Anterior cingulate cortex (tissue), 58 donors: ENCODE measurements around the gene CORO2B.
"Not testable (repeated sequence)": the region's sequence is repeated elsewhere in the genome, so short reads cannot be mapped to it uniquely, and the experiment has no call there.

Source experiments
- DNase-seq, 58 donors: peaks; one replicate each; lab custom pipeline; 2025; lab: John Stamatoyannopoulos, UW

The CORO2B gene

DNA sequence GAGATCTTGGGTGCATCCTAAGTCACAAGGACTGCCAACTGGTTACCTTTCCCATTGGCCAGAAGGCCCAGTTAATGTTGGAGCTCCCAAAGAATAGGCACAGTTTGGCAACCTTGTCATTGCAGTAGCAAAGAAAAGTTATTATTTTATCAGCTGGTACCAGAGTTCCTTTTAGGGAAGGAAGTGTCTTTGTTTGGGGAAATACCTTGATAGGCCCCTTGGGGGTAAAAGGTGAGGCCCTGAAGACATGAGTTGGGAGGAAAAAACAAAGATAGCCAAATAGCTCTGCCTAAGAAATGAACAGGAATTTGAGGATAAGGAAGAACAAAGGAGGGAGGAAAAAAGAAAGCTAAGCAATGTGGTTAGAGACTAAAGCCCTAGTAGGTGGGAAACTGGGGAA is 156.1 kb downstream of the CORO2B start:
- no peak for DNase-seq

- no peak for DNase-seq
These were observed 156.8 kb downstream of the CORO2B start for GRCh38 chr15:68735610-68736009.

- peak in 19 of 58 donors; percentile 4 to 63 (median 34) for DNase-seq
These were observed 160.7 kb downstream of the CORO2B start for GRCh38 chr15:68739390-68740080.

DNA sequence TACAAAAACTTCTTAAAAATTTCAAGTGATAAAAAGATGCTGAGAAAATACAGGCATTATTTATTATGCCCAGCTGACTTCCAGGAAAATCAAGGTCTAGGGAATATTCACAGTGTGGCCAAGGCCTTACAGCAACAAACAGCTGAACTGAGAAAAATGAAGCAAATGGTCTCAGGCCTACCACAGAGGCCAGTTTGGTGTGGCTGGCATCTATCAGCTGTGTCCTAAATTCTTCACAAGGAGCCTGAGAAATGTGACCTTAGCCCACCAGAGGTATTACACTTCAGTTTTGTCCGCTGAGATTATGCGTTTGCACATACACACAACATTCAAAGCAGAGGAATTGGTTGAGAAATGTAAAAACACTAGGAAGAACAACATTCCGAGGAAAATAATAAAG is 164.5 kb downstream of the CORO2B start:
- no peak for DNase-seq

GRCh38 chr15:68749365-68749764 is 170.6 kb downstream of the CORO2B start:
- no peak for DNase-seq

- DNase-seq: no peak
These were observed 171.0 kb downstream of the CORO2B start for GRCh38 chr15:68749793-68750192.

DNA sequence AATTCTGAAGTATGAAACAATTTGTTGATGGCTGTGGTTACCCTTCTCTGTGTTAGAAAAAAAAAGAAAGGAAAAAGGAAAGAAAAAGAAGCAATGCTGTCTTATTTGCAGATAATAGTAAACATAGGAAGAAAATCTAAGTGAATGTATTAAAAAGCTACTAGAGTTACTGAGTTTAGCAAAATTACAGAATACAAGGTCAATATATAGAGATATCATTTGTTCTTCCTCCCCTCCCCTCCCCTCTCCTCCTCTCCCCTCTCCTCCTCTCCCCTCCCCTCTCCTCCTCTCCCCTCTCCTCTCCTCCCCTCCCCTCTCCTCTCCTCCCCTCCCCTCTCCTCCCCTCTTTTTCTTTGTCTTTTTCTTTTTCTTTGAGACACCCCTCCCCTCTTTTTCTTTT is 172.8 kb downstream of the CORO2B start:
- DNase-seq: no peak

DNA sequence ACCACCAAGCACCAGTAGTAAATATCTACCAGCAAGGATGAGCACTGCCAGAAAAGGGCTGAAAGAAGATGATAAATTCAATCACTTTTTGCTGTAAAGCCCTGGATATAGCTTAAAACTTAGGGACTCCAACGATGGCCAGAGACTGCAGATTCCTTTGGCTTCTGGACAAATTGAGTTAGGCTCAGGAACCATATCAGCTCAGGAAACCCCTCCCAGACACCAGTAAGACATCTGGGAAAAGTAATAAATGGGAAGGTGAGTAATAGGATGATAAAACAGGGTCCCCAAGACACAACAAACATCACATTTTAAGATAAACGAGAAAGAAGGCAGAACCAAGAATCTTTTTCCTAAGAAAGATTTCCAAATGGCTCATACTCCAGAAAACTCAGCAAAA is 176.9 kb downstream of the CORO2B start:
- no peak for DNase-seq

- DNase-seq: not testable (repeated sequence)
These were observed 181.3 kb downstream of the CORO2B start for GRCh38 chr15:68759982-68760579.

- DNase-seq: no peak
These were observed 184.3 kb downstream of the CORO2B start for GRCh38 chr15:68763063-68763462.

DNA sequence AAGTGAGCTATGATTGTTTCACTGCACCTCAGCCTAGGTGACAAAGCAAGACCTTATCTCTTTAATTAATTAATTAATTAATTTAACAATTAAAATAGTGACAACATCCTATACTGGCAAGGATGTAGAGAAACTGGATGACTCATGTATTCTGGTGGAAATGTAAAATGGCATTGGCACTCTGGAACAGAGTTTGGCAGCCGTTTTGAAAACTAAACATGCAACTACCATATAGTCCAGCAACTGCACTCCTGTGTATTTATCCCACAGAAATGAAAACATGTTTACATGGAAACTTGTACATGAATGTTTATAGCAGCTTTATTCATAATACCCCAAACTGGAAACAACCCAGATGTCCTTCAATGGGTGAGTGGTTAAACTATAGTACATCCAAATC is 185.3 kb downstream of the CORO2B start:
- DNase-seq: no peak

DNA sequence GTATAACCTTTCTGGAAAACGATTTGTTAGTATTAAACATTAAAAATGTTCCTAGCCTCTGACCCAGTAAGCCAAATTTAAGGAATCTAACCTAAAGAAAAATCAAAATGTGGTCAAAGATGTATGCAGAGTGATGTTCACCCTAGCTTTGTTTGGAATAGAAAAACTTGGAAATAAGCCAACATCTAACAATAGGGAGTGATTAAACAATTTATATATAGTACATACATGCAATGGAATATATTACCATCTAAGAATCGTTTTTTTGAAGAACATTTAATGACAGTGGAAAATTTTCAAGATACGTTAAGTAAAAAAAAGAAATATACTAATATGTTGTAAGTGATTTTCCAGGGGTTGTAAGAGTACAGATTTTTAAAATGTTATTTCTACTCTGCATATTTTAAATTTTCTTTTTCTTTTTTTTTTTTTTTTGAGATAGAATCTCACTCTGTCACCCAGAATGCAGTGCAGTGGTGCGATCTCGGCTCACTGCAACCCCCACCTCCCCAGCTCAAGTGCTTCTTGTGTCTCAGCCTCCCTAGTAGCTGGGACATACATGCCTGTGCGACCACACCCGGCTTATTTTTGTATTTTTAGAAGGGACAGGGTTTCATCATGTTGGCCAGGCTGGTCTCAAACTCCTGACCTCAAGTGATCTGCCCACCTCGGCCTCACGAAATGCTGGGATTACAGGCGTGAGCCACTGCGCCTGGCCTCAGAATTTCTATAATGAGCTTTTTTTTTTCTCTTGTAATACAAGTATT is 187.0 kb downstream of the CORO2B start:
- no peak for DNase-seq

DNA sequence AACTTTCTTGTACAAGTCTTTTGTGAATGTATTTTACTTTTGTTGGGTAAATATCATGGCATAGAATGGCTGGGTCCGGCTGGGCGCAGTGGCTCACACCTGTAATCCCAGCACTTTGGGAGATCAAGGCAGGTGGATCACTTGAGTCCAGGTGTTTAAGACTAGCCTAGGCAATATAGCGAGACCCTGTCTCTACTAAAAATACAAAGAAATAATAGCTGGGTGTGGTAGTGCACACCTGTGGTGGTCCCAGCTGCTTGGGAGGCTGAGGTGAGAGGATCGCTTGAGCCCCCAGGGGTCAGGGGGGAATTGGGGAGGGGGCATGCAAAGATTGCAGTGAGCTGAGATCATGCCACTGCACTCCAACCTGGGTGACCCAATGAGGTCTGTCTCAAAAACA is 189.0 kb downstream of the CORO2B start:
- DNase-seq: no peak

- no peak for DNase-seq
These were observed 189.5 kb downstream of the CORO2B start for GRCh38 chr15:68768321-68768720.

- DNase-seq: no peak
These were observed 190.9 kb downstream of the CORO2B start for GRCh38 chr15:68769702-68770101.

- DNase-seq: no peak
These were observed 191.4 kb downstream of the CORO2B start for GRCh38 chr15:68770216-68770615.

DNA sequence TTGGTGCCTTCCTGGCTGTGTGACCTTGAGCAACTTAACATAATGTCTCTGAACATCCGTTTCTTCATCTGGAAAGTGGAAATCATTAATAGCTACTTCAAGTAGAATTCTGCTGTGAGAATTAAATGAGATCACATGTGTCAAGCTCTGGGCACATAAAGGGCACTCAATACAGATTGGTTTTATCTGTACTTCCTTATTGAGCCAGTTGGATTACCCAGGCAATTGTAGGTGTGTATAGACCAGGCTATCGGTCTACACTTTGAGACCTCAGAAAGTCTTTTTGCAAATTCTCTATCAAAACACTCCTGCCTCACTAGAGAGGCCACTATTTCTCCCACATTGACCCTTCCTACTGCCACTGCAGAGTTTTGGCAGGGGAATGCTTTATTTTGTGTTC is 194.2 kb downstream of the CORO2B start:
- no peak for DNase-seq

- no peak for DNase-seq
These were observed 195.3 kb downstream of the CORO2B start for GRCh38 chr15:68774120-68774519.

DNA sequence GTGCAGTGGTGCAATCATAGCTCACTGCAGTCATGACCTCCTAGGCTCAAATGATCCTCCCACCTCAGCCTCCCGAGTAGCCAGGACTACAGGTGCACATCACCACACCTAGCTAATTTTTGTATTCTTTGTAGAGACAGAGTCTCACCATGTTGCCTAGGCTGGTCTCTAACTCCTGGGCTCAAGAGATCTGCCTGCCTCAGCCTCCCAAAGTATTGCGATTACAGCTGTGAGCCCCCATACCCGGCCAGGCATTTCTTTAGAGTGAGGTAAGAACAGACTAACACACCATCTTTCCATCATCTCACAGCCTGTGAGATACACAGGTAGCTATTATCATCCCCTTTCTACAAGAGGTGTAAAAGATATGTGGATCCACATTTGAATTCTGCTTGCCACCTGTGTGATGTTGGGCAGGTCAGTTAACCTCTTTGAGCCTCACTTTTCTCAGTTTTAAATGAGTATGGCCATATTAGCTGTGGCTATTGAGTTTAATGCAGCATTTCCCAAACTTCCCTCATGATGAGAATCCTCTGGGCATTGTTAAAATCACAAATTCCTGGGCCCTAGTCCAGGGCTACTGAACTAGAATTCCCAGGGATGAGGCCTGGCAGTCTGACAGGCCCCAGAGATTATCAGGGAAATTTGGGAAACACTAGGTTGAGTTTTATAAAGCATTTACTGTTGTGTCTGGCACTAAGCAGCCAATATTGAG is 195.9 kb downstream of the CORO2B start:
- DNase-seq: no peak

DNA sequence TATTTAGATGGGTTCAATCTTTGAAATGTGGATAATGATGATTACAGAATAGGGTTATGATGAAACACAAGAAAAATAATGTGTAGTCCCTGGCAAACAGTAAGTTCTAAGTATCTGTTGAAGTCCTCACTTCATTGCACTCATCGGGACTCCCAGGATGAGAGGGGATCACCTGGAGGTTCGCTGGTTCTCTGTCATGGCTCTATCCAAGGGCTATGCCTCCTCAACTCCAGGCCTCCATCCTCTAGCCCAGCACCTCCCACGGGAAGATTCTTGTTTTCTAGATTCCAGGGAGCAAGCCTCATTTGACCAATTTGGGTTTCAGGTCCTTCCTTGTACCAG is 196.4 kb downstream of the CORO2B start:
- no peak for DNase-seq
